Myocyte (in vitro differentiated cells): ENCODE measurements around the gene DLK2. TPM values are rescaled to one million over a fixed set of nuclear protein-coding genes. Genes with fewer than 3 reads are reported as not detected.
A peak's percentile ranks its signal among the peaks of the same experiment; 100 is the strongest.
"Not testable (repeated sequence)": the region's sequence is repeated elsewhere in the genome, so short reads cannot be mapped to it uniquely, and the experiment has no call there.

Source experiments
- DNase-seq: peaks from one replicate; pipeline ENCODE4 v3.0.0-alpha.2; 2012; ENCODE audit warnings: low read depth
- microRNA-seq: library from miRNA; unstranded; fragments of <30 nt; microRNA quantifications from one replicate; pipeline ENCODE4, GENCODE V29; 2016
- total RNA-seq: library from RNA; depleted of rRNA; stranded (reverse); fragments of >200 nt; gene quantifications from 2 replicates; pipeline ENCODE4 v1.2.3, GENCODE V29; 2014

Gene DLK2
- total RNA-seq, 1 donor from 2014 or later: 3.3 TPM

DNA sequence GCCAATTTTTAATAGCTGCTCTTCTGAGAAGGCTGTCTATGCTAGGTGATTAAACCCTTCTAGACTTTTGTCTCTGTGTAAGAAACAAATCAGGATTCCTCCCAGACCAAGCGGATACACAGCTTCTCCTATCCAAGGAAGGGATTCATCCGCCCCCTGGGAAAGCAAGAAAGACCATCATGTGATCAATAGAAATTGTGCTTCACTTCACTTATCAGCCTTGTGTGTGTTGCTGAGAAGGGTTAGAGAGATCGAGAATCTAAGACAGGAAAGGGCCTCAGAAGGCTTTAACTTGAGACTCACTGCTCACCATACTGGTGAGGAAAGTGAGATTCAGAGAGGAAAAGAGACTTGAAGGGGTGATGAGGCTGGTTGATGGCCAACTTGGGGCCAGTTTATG is 26.5 kb downstream of the DLK2 start:
- no peak for DNase-seq

DNA sequence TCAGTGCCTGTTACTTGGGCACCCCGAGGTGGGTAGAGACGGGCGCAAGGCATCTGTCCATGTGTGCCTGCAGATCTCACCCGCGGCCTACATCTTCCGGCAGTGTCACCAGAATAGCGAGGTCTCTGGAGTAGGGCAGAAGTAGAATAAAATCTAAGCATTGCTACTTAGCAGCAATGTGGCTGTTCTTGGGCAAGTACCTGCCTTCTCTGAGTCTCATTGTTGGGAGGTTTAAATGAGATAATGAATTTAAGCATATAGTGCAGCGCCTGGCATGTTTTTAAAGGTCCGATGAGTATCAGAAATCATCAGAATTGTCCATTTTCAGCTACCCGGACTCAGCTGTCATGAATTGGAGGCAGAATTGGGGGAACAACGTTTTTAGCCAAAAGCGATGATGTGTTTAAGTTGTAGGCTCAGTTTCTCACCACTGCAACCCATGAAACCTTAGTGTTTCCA is 27.2 kb downstream of the DLK2 start:
- DNase-seq: no peak

DNA sequence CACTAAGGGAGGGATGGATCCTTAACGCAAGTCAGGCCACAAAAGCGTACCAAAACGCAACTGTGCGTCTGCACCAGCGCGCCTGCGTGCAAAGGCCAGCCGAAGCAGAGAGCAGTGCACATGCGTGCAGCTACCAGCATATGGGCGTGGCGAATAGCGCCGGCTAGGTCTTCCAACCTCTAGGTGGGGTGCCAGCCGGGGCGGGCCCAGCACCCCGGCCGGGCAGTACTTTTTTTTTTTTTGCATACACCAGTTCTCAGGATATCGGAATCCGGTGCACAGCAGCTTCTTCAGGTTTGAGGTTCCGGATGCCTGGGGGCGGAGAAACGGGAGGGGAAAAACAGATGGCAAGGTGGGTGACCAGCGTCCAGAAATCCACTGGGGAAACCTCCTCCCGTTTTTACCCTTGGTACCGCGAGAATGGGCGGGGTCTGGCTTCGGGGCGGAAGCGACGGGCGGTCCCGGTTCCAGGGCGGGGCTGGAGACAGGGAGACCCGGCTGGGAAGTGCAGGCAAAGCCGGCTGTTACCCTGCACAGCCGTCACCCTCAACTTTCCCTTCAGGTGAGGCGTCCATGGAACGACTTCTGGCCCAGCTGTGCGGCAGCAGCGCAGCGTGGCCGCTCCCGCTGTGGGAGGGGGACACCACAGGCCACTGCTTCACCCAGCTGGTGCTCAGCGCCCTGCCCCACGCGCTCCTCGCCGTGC is 27.8 kb downstream of the DLK2 start, which contains the start of gene ABCC10:
Gene ABCC10 (plus strand): TSS at position 136 of the 706 bp plus-strand sequence. CDS start 438 bp downstream, at position 574.
- peak; percentile 96 for DNase-seq

DNA sequence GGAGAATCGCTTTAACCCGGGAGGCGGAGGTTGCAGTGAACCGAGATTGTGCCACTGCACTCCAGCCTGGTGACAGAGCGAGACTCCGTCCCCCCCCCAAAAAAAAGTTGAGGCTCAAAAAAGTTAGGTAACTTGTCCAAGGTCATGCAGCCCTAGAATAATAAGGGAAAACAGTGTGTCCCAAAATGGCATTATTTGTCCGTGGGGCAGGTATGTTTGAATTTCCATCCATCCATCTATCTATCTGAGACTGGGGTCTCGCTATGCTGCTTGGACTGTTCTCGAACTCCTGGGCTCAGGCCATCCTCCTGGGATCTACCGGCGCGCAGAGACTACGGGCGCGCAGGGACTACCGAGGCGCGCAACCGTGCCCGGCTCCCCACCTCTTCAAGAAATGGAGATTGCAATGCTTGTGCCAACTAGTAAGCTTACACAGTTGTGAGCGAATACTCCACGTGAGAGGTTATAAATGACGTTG is 28.4 kb downstream of the DLK2 start:
- DNase-seq: no peak

DNA sequence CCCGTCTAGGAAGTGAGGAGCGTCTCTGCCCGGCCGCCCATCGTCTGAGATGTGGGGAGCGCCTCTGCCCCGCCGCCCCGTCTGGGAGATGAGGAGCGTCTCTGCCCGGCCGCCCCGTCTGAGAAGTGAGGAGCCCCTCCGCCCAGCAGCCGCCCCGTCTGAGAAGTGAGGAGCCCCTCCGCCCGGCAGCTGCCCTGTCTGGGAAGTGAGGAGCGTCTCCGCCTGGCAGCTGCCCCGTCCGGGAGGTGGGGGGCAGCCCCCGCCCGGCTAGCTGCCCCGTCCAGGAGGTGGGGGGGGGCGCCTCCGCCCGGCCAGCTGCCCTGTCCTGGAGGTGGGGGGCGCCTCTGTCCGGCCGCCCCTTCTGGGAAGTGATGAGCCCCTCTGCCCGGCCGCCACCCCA is 30.3 kb downstream of the DLK2 start:
- DNase-seq: not testable (repeated sequence)

DNA sequence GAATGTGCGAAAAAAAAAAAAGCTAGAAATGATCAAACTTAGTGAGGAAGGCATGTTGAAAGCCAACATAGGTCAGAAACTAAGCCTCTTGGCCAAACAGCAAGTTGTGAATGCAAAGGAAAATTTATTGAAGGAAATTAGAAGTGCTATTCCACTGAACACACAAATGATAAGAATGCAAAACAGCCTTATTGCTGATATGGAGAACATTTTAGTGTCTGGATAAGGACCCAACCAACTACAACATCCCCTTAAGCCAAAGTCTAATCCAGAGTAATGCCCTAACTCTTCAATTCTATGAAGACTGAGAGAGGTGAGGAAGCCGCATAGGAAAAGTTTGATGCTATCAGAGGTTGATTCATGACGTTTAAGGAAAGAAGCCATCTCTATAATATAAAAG is 33.5 kb downstream of the DLK2 start:
- DNase-seq: no peak

DNA sequence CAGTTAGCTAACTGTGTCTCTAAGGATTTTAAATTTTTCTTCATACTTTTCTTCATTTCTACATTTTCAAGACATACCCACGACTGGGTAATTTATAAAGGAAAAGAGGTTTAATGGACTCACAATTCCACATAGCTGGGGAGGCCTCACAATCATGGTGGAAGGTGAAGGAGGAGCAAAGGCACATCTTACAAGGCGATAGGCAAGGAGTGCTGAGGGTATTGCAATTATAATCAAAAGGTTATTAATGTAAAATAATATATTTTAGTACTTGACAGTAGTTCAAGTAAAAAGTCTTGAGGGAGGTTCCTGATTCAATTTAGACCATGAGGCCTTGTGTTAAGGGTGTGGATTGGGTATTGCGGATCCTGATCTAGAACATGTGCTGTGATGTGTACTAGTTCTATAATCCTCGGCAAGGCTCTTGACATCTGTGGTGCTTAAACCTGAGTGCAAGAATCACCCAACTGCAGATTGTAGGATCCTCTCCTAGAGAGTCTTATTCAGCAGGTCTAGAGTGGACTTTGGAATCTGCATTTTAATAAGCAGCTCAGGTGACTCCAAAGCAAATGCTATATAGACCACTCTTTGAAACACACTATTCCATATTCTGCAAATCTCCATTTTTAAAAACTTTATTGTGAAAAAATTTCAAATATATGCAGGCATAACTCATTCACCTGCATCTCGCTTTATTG is 35.2 kb downstream of the DLK2 start:
- DNase-seq: no peak

DNA sequence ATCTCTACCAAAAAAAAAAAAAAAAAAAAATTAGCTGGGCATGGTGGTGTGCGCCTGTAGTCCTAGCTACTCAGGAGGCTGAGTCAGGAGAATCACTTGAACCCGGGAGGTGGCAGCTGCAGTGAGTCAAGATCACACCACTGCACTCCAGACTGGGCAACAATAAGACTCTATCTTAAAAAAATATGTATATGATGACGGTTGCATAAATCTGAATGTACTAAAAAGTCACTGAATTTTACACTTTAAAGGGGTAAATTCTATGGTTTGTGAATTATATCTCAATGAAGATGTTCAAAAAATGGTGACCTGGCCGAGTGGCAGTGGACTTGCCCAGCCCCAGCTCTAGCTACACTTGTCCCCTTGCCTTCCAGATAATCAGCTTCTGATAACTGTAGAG is 38.4 kb downstream of the DLK2 start:
- no peak for DNase-seq

DNA sequence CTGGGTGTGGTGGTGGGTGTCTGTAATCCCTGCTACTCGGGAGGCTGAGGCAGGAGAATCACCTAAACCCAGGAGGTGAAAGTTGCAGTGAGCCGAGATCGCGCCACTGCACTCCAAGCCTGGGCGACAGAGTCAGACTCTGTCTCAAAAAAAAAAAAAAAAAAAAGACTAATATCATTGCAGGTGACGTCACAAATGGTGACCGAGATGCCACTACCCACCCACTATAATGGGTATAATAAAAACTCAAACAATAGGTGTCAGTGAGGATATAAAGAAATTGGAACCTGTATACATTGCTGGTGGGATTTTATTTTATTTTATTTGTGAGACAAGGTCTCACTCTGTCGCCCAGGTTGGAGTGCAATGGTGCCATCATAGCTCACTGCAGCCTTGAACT is 40.1 kb downstream of the DLK2 start:
- DNase-seq: not testable (repeated sequence)

DNA sequence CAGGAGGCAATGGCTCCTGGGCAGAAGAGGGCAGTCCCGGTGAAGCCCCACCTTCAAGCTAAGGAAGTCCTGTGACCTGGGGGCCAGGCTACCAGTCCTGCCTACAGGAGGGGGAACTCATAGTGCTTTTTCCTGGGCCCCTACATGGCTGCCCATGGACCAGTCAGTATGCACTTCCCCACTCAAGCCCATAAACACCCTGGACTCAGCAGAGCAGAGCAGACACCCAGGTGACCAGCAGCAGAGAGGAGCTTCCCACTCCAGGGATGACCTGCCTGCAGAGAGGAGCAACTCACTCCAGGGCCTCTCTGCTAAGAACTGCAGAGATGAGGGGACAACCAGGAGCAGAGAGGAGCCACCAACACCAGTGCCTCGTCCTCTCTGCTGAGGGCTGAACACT is 42.3 kb downstream of the DLK2 start:
- no peak for DNase-seq

DNA sequence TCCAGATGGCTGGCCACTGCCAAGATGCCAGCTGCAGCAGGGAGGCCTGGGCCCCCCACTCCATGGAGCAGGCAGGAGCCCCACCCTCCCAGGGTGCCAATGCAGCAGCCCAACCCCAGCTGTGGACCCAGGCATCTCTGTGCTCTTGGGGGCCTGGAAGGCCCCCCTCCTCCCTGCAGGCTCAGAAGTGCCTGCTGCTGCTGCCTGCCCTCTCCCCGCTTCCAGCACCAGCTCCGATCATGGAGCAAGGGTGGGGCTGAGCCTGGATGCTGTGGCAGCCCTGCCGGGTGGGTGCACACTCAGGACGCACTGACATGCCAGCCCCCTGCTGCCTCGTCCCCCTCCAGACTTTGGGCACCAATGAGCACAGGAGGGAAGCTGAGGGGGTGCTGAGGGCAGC is 42.8 kb downstream of the DLK2 start:
- DNase-seq: no peak

DNA sequence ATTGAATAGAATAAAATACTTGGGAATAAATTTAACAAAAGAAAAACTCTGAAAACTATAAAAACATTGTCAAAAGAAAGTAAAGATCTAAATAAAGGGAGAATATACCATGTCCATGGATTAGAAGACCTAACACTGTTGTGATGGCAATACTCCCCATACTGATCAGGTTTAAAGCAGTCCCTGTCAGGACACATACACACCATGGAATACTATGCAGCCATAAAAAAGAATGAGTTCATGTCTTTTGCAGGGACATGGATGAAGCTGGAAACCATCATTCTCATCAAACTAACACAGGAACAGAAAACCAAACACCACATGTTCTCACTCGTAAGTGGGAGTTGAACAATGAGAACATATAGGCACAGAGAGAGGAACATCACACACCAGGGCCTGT is 44.6 kb downstream of the DLK2 start:
- DNase-seq: not testable (repeated sequence)

DNA sequence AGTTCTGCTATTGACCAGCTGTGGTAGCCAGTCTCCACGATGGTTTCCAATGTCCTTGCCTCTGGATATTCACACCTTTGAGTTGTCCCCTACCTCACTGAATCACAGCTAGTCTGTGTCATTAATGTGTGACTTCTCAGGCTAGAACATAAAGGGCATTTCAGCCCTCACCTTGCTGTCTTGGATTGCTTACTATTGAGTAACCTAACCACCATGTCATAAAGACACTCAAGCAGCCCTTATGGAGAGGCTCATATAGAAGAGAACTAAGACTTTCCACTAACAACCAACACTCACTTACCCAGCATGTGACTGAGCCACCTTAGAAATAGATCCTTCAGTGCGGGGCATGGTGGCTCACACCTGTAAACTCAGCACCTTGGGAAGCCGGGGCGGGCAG is 47.1 kb downstream of the DLK2 start:
- no peak for DNase-seq

DNA sequence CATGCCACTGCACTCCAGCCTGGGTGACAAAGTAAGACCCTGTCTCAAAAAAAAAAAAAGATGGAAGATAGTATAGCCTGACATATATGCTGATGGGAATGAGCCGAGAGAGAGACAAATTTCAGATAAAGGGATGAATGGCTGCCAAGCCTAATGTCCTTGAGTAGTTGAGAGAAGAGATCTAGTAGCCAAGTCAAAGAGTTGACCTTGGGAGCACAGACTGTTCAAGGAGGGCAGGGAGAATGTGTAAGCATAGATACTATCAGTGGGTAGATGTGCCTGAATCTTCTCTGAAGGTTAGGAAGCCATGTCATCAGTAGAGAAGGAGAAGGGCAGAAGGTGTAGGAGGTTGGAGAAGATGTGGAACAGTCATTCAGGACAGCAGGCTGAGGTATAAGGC is 48.1 kb downstream of the DLK2 start:
- DNase-seq: no peak

DNA sequence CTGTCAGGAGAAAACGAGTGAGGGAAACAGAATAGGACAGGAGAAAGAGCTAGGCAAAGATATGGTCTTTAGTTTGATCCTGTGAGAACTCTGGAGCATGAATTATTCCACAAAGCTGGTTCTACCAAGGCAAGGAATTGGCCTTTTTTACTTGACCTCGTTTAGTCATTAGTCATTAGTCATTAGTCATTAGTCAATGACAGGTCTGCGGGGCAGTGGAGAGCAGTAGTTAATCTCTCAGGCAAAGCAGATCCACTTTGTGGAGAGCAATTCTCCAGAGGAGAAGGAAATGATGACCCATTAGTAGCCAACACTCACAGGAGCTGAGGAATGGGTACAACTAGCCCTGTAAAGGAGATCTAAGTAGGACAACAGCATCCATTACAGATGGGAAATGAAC is 50.0 kb downstream of the DLK2 start:
- DNase-seq: no peak

DNA sequence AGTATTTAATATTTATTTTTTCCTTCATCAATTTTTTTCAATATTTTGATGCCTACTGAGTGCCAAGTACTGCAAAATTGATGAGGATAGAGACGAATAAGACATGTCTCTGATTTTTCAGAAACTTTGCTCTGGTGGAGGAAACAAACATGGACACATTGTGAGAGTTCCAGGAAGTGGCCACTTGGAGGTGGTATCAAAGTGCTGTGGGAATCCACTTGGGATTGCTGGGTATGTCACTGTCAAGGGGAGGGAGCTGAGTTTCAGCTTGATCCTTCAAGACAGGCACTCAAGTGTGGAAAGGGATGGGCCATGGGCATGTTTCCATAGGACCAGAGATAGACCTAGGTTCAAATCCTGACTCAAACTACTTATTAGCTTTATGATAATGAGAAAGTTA is 52.5 kb downstream of the DLK2 start:
- no peak for DNase-seq

DNA sequence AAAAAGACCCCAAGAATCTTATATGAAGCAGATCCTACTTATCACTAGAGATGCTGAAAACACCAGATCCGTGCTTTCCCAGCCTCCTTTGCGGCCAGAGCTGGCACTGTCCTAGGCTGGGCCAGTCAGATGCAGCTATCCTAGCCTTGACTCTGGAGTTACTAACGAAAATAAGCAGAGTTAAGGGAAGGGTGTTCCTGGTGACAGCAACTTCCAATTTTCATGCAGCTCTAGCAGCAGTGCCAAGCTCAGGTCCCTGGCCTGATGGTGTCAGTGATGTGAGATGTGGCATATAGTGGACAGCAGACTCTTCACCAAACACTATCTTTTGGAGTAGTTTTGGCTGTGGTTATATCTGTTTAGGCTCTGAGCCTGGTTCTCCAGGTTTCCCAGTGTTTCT is 53.6 kb downstream of the DLK2 start:
- DNase-seq: no peak

Small RNA genes within 50 kb of the gene (microRNA-seq; reads per million reads assigned to microRNA genes)
- gene MIR6780B: not detected

Other genes starting within 250 kb of the DLK2 start
- gene DNPH1, start 226.1 kb downstream of the DLK2 start, total RNA-seq: 63.6 and 109 TPM in 2 replicates
- gene TTBK1, start 212.1 kb downstream of the DLK2 start, total RNA-seq: not detected in 2 replicates
- gene SLC22A7, start 157.3 kb downstream of the DLK2 start, total RNA-seq: not detected in 2 replicates
- gene CRIP3, start 146.7 kb downstream of the DLK2 start, total RNA-seq: 0.78 TPM in 1 of 2 replicates, not detected in the other
- gene ZNF318, start 85.9 kb downstream of the DLK2 start, total RNA-seq: 14.4 and 14.9 TPM in 2 replicates
- 10.5 and 11.6 TPM in 2 replicates for gene ABCC10, start 28.0 kb downstream of the DLK2 start, total RNA-seq
- 26.7 and 39.6 TPM in 2 replicates for gene TJAP1, start 22.0 kb upstream of the DLK2 start, total RNA-seq
- 1.6 and 2.0 TPM in 2 replicates for gene LRRC73, start 54.8 kb upstream of the DLK2 start, total RNA-seq
- 199 and 250 TPM in 2 replicates for gene YIPF3, start 61.4 kb upstream of the DLK2 start, total RNA-seq
- 23.5 and 26.5 TPM in 2 replicates for gene POLR1C, start 61.5 kb upstream of the DLK2 start, total RNA-seq
- gene XPO5, start 120.5 kb upstream of the DLK2 start, total RNA-seq: 33.4 and 34.1 TPM in 2 replicates
- gene POLH, start 120.6 kb upstream of the DLK2 start, total RNA-seq: 21.8 and 26.7 TPM in 2 replicates
- 33.6 and 35.9 TPM in 2 replicates for gene GTPBP2, start 173.7 kb upstream of the DLK2 start, total RNA-seq
- gene MAD2L1BP, start 180.3 kb upstream of the DLK2 start, total RNA-seq: 18.1 and 35.3 TPM in 2 replicates
- not detected in 2 replicates for gene RSPH9, start 189.5 kb upstream of the DLK2 start, total RNA-seq
- 33.5 and 38.8 TPM in 2 replicates for gene MRPS18A, start 232.2 kb upstream of the DLK2 start, total RNA-seq